ENCODE results near the gene KIF18B.

KIF18B gene

DNA sequence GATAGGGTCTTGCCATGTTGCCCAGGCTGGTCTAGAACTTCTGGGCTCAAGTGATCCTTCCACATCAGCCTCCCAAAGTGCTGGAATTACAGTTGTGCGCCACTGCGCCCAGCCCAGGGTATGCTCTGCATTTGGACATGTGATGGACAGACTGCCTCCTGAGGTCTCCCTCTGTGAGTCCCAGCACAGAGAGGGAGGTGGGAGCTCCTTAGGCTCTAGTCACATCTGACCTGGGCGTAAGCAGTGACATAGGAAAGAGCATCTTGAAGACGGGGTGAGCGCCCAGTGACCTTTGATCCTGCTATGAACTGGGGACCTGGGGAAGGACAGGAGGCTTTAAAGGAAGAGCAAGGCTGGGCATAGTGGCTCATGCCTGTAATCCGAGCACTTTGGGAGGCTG lies 30.1 kb downstream of the KIF18B start:
- FAIRE-seq: no peak

DNA sequence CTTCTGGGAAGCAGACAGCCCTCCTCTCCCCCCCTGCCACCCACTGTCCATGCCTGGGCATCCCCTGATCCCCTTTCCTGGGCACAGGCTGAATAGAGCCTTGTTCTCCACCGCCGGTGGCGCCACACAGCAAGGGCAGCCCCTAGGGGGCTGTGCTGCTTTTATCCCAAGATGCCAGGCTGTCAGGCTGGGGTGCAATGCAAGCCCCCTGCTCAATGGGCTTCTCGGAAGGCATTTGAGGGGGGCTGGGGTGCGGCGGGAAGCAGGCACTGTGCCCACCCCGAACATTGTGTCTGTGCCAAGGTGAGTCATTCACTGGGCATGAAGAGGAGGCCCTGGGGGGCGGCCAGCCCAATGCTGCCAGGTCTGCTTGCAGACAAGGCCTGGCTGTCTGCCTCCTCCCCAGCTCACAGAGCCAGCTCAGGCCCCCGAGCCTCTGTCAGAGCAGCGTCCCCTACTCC lies 30.8 kb downstream of the KIF18B start:
- no peak for FAIRE-seq

DNA sequence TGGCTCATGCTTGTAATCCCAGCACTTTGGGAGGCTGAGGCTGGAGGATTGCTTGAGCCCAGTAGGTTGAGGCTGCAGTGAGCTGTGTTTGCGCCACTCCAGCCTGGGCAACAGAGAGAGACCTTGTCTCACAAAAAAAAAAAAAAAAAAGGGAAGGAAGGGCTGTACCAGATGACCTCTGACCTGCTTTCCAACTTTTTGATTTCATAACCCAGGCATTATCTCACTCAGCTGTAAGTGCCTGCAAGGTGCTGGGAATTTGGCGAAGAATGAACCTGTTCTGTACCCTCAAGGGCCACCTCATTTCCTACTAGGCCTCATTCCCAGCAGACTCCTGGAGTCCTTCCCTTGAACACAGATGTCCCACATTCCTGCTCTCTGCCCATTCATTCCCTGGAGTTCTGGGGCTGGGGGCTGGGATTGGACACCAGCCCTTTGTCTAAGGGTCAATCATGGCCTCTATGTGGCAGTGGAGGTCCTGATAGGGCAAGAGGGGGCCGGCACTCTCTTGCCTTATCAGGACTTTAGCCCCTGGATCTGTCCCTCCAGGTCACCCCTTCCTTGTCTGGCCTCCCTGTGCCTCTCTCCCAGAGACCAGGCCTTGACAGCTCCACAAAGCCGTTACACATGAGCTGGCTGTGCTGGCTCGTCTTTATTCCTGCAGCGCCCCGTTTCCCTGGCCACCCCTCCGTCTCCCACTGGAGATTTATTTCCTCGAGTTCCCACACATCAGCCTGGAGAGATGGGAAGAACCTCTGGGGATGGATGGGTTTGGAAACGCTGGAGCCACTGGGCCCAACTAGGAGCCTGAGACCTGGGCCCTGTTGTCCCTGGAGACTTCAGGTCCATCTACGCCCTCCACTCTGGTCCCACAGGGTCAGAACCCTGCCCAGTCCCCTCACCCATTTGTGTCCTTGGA lies 31.5 kb downstream of the KIF18B start:
- no peak for FAIRE-seq

DNA sequence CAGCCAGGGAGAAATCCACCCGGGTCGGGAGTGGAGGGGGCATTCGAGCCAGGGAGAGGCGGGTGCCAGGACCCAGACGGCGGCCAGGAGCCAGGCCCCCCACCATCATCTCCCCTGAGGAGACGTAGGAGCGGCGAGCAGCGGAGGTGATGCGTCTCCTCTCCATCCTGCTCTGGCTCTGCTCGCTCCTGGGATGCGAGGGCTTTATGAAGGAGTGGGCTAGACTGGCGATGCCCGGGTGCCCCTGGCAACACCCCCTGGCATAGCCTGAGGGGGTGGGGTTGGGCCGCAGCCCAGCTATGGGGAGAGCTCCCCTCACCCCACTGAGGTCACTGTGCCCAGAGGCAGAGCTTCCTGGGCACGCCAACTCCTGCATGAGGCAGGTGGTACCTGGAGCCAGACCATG lies 32.2 kb downstream of the KIF18B start, which contains the start of gene GFAP:
GFAP (minus strand) TSS at position 180 of the 406 bp plus-strand sequence; CDS start at position 166, 14 bp downstream.
- no peak for FAIRE-seq

DNA sequence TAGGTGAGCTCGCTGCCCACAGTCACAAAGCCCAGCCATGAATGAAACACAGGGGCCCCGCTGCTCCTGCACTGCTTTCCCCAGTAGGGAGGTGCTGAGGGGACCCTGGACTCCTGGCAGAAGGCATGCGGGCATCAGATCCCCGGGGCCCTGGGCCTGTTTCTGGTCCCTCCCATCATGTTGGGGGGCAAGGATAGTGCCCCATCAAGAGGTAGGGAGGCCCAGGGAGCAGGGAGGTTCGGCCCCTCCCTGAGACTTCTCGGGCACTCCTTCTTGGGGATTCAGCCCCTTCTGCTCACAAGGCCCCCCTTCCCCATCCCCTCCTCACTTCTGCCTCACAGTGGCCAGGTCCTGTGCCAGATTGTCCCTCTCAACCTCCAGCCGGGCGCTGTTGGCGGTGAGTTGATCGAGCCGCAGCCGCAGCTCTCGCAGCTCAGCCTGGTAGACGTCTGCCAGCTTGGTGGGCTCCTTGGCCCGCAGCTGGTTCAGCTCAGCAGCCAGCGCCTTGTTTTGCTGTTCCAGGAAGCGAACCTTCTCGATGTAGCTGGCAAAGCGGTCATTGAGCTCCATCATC lies 32.8 kb downstream of the KIF18B start:
- no peak for FAIRE-seq

DNA sequence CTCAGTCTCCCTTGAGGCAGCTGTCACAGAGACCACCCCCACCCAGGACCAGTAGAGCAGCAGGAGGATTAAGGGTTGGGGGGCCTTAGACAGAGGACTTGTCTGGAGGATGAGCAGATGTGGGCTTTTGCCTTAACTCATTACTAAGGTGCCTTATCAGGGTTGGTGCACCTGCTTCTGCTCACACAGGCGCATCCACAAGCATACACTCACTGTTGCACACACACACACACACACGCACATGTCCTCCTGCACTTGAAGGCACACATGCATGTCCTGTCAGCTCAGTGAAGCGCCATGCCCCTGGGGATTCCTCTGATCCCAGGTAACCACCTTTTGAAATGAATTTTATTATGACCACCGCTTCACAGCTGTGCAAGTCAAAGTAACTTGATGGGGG lies 33.4 kb downstream of the KIF18B start:
- FAIRE-seq: no peak

DNA sequence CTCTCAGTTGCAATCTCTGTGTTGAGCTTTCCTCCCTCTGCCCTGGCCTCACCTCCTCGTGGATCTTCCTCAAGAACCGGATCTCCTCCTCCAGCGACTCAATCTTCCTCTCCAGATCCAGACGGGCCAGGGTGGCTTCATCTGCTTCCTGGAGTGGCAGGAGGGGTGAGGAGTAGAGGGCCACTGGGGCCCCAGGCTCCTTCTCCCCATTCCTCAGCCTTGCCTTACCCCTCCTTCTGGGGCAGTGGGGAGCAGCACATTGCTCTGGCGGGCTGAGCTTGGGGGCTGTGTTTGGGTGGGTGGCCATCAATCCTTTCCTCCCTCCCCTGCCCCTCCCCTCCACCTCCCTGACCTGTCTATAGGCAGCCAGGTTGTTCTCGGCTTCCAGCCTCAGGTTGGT lies 33.9 kb downstream of the KIF18B start:
- no peak for FAIRE-seq

DNA sequence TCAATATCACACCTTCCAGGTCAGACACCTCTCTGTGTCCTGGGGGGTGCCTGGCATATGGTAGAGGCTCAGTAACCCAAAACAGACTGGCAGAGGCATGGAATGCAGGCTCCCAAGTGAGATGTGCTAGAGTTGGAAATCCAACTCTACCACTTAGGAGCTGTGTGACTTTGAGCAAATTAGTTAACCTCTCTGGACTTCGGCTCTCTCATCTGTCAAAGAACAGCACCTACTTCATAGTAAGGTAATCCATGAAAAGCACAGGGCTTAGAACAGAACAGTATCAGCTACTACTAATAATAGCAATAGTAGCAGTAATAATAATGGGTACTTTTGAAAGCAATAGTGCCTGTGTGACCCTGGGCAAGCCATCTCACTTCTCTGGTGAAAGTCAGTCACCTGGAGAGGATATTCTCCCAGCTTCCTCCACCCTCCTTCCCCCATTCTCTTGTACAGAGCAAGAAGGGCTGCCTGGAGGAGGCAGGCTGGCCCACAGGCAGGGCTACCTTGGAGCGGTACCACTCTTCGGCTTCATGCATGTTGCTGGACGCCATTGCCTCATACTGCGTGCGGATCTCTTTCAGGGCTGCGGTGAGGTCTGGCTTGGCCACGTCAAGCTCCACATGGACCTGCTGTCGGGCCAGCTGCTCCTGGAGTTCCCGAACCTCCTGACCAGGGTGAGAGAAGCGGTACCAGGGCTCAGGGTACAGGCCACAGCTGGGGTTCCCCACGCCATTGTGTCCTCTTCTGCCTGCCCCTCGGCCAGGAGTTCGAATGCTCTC lies 34.6 kb downstream of the KIF18B start:
- no peak for FAIRE-seq

DNA sequence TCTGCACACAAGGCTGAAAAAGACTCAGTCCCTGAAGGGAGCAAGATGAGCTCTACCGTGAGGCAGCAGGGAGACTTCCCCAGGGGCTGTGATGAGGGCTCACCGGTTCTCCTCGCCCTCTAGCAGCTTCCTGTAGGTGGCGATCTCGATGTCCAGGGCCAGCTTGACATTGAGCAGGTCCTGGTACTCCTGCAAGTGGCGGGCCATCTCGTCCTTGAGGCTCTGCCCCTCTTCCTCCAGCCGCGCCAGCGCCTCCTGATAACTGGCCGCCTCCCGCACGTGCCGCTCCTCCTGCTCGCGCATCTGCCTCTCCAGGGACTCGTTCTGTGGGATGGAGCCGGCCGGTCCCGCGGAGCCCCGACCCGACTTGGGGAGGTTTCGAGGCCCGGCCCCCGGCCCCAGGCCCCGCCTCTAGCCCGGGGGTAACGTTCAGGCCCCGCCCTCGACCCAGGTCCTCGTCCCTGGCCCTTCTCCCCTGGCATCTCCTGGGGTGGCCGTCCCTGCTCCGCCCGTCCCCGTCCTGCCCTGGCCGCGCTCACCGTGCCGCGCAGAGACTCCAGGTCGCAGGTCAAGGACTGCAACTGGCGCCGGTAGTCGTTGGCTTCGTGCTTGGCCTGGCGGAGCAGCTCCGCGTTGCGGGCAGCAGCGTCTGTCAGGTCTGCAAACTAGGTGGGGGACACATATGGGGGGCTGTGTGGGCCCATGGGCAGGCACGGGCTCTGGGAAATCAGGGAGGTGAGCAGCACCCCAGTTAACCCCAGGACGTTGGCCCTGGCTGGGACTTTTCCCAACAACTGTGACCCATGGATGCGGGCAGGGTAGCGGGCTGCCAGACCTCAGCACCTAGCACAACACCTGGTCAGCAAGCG lies 36.2 kb downstream of the KIF18B start:
- no peak for FAIRE-seq

DNA sequence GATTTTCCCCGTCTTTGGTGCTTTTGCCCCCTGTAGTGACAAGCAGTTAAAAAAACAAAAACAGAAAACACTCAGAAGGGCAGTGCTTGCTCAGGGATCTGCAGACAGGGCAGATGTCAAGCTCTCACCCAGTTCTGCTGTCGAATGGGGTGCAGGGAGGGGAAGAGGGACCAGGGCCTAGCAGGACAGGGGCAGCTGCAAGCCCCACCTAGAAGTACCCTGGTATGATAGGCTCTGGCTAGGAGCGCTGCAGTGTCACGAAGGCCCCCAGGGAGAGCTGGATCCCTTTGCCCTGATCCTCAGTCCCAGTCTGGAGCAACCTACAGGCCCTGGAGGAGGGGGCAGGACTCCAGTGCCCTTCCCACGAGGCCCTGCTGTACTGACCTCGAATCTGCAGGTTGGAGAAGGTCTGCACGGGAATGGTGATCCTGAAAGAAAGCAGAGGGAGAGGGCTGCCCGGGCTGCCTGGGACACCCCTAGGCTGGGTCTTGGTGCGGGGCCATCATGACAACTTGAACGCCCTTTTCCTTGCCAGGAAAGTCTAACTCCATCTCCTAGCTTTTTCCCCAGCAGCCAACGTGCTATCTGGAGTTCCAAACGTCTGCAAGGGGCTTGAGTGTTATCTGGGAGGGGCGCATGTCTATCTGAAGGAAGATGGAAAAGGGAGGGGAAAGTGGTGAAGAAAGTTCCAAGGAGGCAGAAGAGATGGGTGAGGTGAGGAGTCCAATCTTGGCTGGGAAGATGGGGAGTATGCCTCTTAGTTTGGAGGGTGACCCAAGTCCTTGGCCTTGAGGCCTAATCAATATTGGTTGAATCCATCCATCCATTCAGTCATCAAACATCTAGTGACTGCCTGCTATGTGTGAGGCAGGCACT lies 37.1 kb downstream of the KIF18B start:
- FAIRE-seq: no peak

DNA sequence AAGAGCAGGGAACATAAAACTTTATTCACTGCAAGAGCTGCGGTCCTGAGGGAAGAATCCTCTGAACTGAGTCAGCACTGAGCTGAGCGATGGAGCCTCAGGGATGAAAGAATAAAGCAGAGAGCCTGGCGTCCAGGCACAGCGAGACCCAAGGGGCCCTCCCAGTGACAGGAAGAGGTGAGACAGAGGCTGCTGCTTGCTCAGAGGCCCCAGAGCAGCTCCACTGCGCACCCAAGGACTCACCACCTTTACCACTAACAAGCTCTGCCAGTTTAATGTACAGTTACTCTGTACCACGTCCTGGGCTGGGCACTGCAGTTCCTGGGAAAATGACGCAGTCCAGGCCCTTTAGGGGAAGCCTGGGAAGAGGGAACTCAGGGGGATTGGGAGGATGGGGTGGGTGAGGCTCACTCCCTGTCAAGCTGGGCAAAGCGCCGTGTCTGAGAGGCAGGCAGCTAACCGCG lies 37.9 kb downstream of the KIF18B start:
- no peak for FAIRE-seq

DNA sequence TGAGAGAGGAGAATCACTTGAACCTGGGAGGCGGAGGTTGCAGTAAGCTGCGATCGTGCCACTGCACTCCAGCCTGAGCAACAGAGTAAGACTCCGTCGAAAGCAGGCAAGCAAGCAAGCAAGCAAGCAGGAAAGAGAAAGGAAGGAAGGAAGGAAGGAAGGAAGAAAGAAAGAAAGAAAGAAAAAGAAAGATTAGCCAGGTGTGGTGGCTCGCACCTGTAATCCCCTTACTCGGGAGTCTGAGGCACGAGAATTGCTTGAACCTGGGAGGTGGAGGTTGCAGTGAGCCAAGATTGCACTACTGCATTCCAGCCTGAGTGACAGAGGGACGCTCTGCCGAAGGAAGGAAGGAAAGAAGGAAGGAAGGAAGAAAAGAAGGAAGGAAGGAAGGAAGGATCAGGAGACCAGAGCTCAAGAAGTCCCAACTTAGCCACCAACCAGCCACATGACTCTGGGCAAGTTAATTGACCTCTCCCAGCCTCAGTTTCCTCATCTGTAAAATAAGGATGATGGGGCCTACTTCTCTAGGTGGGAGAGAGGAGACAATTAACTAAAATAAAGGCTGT lies 38.7 kb downstream of the KIF18B start:
- FAIRE-seq: no peak

DNA sequence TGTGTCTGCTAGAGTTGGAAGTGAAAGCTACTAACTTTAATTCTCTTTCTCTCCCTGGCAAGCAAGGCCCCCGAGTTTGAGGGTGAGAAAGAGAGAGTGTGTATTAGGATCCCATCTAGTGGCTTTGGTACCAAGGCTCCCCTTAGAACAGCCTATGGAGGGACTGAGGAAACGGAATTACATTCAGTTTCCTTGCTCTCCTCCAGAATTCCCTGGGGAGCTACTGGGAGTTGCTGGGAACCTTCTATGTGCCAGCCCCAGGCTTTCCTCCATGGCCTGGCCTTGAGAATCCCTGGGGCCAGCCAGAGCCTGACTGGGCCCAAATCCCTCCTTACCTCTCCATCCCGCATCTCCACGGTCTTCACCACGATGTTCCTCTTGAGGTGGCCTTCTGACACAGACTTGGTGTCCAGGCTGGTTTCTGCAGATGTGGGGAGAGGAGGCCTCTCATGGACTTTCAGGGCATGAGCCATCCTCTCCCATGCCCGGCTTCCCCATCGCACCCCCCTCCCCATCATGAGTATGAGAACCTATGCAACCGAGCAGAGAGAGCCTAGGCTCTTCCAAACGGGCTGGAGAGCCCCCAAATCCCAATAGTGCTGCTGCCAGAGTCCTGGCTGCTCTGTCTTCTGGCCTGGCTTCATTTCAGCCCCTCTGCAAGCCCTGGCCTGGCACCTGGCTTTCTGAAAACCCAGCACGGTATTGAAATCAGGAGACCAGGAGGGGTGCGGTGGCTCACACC lies 39.7 kb downstream of the KIF18B start:
- FAIRE-seq: no peak

DNA sequence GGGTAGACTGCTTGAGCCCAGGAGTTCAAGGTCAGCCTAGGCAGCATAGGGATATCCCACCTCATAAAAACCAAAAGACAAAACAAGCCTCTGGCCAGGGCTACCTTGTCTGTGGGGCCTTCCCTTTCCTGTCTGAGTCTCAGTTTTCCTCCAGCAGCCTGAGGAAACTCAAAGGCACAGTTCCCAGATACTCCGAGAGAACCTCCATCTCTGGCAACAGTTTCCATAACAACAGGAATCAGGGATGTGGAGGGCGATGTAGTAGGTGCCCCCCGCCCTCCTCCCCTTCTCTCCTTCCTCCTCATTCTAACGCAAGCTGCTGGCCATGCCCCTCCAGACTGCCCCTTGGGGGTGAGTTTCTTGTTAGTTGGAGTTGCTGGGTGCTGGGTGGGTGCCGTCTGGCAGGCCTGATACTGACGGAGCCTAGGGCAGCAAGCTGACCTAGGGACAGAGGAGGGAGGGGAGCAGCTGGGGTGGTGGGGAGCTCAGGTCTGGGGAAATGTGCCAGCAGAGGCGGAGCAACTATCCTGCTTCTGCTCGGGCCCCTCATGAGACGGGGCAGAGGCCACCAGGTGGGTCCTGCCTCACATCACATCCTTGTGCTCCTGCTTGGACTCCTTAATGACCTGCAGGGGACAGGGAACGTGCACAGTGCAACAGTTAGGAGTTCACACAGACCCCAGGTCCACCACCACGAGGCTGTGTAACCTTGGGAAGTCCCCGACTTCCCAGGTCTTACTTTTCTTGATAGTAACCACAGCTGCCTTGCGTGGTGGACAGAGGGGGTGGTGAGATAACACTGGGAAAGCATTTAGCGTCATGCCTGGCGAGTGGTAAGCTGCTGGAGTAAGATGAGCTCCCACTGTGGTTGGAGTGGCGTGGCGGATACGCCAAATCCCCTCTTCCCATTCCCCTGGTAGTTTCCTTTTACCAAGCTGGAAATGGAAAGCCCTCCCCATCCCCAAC lies 40.5 kb downstream of the KIF18B start:
- FAIRE-seq: no peak

DNA sequence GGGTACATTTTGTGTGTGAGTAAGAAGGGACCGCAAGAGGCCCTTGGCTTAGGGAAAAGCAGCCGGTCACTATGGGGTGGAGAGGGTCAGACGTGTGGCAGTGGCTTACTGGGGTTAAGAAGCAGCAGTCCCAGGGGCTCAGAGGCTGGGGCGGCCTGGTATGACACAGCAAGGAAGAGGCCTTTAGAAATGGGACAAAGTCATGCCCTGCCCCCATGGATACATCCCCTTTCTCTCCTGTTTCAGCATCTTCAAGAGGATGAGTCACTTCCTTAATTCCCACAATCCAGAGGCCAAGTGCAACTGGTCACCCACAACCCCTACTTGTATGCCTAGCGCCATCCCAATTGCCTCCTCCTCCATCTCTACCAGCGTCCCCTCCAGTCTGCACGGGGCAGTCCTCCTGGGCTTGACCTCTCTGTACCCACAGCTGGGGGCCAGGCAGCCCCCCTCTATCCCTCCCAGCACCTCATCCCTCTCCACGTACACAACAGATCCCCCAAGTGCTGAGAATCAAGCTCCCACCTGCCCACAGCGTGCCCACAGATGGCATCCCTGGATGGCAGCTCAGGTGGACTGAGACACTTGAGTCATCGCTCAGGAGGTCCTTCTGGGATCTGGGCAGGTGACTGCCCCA lies 41.4 kb downstream of the KIF18B start:
- FAIRE-seq: no peak

DNA sequence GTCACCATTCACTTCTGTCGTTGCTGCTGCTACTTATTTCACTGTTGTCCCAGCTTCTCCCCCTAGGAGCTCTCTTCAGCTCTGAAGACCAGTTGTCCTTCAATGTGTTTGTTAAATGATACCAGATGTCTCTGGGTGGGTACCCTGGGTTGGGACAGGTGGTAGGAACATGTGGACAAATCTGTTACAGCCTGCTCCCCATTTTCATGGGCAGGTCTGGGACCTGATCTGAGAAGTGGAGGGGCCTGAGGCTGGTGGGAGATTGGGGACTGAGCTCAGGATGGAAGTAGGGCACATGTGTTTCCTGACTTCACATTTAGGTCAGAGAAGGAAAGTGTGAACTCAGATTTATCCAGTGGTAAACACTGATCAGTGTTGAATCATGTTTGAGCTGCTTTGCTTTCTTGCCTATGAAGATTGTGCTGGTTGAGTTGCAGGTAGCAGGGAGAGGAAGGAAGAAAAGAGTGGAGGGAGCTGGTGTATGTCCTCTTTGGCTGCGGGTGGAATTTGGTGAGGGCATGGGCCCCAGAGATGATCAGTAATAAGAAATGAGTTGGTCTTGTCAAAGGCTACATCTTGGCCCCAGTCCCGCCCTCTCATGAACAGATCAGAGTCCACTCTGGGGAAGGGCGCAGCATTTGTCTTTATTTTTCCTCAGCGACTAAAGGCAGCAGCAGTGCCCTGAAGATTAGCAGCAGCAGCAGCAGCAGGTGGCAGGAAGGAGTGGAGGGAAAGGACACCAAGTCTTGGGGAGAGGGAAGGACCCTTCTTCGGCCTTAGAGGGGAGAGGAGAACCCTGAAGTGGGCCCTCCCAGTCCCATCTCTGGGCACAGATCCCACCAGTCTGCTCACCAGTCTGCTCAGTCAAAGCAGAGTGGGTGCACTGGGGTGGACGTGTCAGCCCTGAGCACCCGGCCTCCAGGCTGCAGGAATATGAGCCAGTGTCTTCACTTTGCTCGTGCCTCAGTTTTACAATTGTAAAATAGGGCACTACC lies 42.3 kb downstream of the KIF18B start:
- no peak for FAIRE-seq
